ENCODE data around the gene AVPR2.

Gene AVPR2

GRCh38 chrX:153925387-153925738 is 20.9 kb downstream of the AVPR2 start:
- TF ChIP-seq CTCF (IDR thresholded peaks at IDR 0.05; ENCODE audit: low read depth, low read length) = no peak
- no peak overlapping the region for H3K4me3 ChIP-seq (ENCODE audit: low read depth, low read length)

GRCh38 chrX:153925739-153926551 is 21.5 kb downstream of the AVPR2 start, which contains the start of gene ARHGAP4:
Gene ARHGAP4, minus strand, starts transcription at chrX:153926264. Its CDS starts 62 bp downstream, at chrX:153926202.
- H3K4me3 ChIP-seq (ENCODE audit: low read depth, low read length) = peak within 1 kb of the TSS; percentile 65; the same call in 1 of the 2 replicates

GRCh38 chrX:153926552-153926857 is 22.0 kb downstream of the AVPR2 start:
- TF ChIP-seq CTCF (IDR thresholded peaks at IDR 0.05; ENCODE audit: low read depth, low read length) = no peak

More at GRCh38 chrX:153925739-153926551, 21.5 kb downstream of the AVPR2 start, which contains the start of gene ARHGAP4:
- TF ChIP-seq CTCF (IDR thresholded peaks at IDR 0.05; ENCODE audit: low read depth, low read length) = no peak

GRCh38 chrX:153926858-153927671 is 22.6 kb downstream of the AVPR2 start:
- no peak for TF ChIP-seq CTCF (IDR thresholded peaks at IDR 0.05; ENCODE audit: low read depth, low read length)
- H3K4me3 ChIP-seq (ENCODE audit: low read depth, low read length) = peak overlapping the region; percentile 65

More at GRCh38 chrX:153926552-153926857, 22.0 kb downstream of the AVPR2 start:
- H3K4me3 ChIP-seq (ENCODE audit: low read depth, low read length) = no peak overlapping the region

- TF ChIP-seq CTCF (IDR thresholded peaks at IDR 0.05; ENCODE audit: low read depth, low read length) = no peak
- H3K4me3 ChIP-seq (ENCODE audit: low read depth, low read length) = peak overlapping the region; percentile 65
These were observed 23.1 kb downstream of the AVPR2 start for GRCh38 chrX:153927672-153927921.

- no peak for TF ChIP-seq CTCF (IDR thresholded peaks at IDR 0.05; ENCODE audit: low read depth, low read length)
- H3K4me3 ChIP-seq (ENCODE audit: low read depth, low read length) = peak overlapping the region; percentile 65
These were observed 23.7 kb downstream of the AVPR2 start for GRCh38 chrX:153927922-153928760.

Measured in WI38 (cell line).